ENCODE measurements around the gene SHOC1. TPM values are rescaled to one million over a fixed set of nuclear protein-coding genes. Genes with fewer than 3 reads are reported as not detected.

Gene SHOC1
- not detected for total RNA-seq

DNA sequence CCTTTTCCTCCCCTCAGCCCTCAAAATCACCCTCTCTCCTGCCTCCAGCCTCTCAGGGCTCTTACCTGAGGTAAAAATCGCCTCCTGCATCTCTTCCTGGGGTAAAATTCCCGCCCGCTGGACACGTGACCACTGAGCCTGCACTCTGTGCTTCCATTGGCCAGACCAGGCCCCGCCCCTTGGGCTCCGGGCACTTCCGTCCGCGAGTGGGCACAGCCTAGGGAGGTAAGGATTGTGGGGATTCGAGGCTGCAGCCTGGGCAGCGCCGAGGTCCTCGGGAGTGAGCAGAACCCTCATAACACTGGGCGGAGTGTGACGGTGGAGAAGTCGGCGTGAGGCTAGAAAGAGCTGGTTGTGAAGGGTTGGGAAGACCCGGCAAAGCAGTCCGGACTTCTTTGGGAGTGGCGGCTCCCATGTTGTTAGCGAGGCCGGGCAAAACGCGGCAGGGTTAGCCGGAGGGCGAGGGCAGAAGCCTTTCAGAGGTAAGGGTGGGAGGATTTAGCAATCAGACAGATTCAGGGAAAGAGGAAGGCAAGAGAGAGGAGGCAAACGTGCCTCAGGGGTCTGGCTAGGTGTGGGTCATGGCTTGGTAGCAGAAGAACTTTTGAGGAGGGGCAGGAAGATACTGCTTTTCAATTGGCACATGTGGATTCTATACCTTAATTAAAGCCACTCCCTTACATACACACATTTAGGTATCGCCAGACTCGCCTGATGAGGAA is at the start of gene SHOC1:
Gene SHOC1, minus strand, starts transcription at position 103 of the 722 bp plus-strand sequence. CDS start 3,519 bp downstream, outside the sequence.
- Mint-ChIP-seq H3K4me3 (no peak within 1 kb of the TSS), H3K27me3 (ENCODE audit: low read depth) (no peaks in the 10 kb centered on the region), H3K27ac (no peak within 1 kb of the TSS), H3K9me3 (ENCODE audit: insufficient read depth) (no peaks in the 10 kb centered on the region), H3K36me3 (ENCODE audit: low read depth) (no peaks in the 10 kb centered on the region), H3K4me1 (ENCODE audit: low read depth) (no peaks in the 10 kb centered on the region)
- CTCF ChIA-PET = no interaction called here
- POLR2A ChIA-PET = no interaction called here
- no peak for DNase-seq
- no peak for ATAC-seq

DNA sequence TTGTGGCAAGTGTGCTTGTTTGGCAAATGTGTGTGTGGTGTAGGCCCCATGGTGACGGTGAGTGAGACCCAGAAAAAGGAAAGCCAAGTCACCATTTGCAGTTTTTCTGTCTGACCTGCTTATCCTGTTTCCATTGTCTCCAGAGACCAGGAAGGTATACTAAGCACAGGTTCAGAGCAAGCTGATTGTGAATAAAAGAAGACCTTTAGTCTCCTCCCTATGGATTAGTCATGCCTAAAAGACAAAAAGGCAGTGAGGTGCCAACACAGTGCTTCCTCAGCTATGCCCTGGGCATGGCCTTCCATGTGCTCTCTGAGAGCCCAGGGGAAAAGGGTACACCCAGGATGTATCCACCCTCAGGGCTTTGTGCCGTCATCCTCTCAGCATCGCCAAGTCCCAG is 49.2 kb upstream of the SHOC1 start:
- ATAC-seq (no peak), DNase-seq (no peak)
- ChIA-PET CTCF (no interaction called here), POLR2A (no interaction called here)
- no peaks in the 10 kb centered on the region for H3K9me3 Mint-ChIP-seq (ENCODE audit: insufficient read depth)
- peaks cover 4% of the 10 kb centered on the region for H3K27me3 Mint-ChIP-seq (ENCODE audit: low read depth)
- no peak overlapping the region for H3K27ac Mint-ChIP-seq
- no peaks in the 10 kb centered on the region for H3K4me1 Mint-ChIP-seq (ENCODE audit: low read depth)
- no peaks in the 10 kb centered on the region for H3K36me3 Mint-ChIP-seq (ENCODE audit: low read depth)
- no peak overlapping the region for H3K4me3 Mint-ChIP-seq

DNA sequence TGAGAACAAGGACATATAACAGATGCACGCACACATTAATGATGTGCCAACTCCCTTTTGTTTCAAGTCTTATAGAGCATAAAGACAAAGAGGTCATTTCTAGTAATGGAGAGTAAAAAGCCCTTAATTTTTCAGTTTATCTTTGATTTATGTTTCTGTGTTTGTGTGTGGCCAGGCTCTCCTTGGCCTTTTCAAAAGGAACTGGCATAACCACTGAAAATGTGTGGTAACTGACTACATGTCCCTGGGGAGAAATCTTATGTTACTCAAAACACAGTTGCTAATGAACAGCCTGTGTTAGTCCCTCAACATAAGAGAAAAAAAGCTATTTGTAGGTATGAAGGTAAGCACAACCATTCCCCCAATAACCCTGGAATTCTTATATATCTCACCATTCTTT is 47.6 kb upstream of the SHOC1 start:
- H3K4me3 Mint-ChIP-seq = no peak overlapping the region
- ATAC-seq (no peak), DNase-seq (no peak)
- no peaks in the 10 kb centered on the region for H3K4me1 Mint-ChIP-seq (ENCODE audit: low read depth)
- H3K36me3 Mint-ChIP-seq (ENCODE audit: low read depth) = no peaks in the 10 kb centered on the region
- H3K27ac Mint-ChIP-seq = no peak overlapping the region
- ChIA-PET POLR2A (no interaction called here), CTCF (no interaction called here)
- no peaks in the 10 kb centered on the region for H3K9me3 Mint-ChIP-seq (ENCODE audit: insufficient read depth)
- peaks cover 11% of the 10 kb centered on the region for H3K27me3 Mint-ChIP-seq (ENCODE audit: low read depth)

DNA sequence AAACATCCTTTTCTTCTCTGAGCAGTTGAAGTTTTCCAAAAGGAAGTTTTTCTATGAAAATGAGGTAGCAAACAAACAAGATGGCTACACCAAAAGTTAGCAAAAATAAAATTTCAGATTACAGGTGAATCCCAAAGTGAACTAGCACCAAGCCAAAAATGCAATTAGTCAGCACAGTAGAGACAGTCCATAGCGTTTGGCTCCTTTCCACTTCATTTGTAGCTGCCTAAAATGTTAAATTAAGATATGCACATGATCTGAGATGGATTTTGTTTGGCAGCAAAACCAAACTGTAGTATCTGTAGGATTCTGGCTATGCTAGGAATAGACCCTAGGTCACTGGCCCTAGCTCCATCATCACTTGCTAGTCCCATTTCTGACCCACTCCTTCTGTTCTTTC is 45.7 kb upstream of the SHOC1 start:
- H3K36me3 Mint-ChIP-seq (ENCODE audit: low read depth) = no peaks in the 10 kb centered on the region
- no peaks in the 10 kb centered on the region for H3K9me3 Mint-ChIP-seq (ENCODE audit: insufficient read depth)
- H3K4me1 Mint-ChIP-seq (ENCODE audit: low read depth) = no peaks in the 10 kb centered on the region
- H3K4me3 Mint-ChIP-seq = no peak overlapping the region
- ATAC-seq (no peak), DNase-seq (no peak)
- ChIA-PET CTCF (no interaction called here), POLR2A (no interaction called here)
- no peak overlapping the region for H3K27ac Mint-ChIP-seq
- H3K27me3 Mint-ChIP-seq (ENCODE audit: low read depth) = peaks cover 11% of the 10 kb centered on the region

DNA sequence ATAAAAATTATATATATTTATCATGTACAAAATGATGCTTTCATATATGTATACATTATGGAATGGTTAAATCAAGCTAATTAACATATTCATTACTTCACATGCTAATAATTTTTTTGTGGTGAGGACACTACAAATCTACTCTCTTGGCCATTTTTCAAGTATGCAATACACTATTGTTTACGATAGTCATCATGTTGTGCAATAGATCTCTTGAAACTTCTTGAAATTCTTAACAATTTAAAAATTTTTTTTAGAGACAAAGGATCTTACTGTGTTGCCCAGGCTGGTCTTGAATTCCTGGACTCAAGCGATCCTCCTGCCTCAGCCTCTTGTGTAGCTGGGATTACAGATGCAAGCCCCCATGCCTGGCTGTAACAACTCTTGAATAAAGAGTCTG is 45.2 kb upstream of the SHOC1 start:
- no peaks in the 10 kb centered on the region for H3K4me1 Mint-ChIP-seq (ENCODE audit: low read depth)
- CTCF ChIA-PET = no interaction called here
- H3K9me3 Mint-ChIP-seq (ENCODE audit: insufficient read depth) = no peaks in the 10 kb centered on the region
- H3K36me3 Mint-ChIP-seq (ENCODE audit: low read depth) = no peaks in the 10 kb centered on the region
- DNase-seq (no peak), ATAC-seq (no peak)
- no peak overlapping the region for H3K27ac Mint-ChIP-seq
- POLR2A ChIA-PET = no interaction called here
- peaks cover 13% of the 10 kb centered on the region for H3K27me3 Mint-ChIP-seq (ENCODE audit: low read depth)
- H3K4me3 Mint-ChIP-seq = no peak overlapping the region

DNA sequence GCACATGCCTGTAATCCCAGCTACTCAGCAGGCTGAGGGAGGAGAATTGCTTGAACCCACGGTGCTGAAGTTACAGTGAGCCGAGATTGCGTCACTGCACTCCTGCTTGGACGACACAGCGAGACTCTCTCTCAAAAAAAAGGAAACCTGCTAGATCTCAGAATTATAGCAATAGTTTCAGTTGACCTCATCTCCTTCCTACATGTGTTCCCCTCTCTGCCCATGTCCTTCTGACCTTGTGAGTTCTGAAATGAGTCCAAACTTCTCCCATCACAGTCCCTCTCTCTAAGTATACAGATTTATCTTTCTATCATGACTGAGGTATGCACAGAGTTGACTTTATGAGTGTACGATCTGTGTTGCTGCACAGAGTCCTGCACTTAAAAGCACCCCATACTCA is 44.6 kb upstream of the SHOC1 start:
- CTCF ChIA-PET = no interaction called here

DNA sequence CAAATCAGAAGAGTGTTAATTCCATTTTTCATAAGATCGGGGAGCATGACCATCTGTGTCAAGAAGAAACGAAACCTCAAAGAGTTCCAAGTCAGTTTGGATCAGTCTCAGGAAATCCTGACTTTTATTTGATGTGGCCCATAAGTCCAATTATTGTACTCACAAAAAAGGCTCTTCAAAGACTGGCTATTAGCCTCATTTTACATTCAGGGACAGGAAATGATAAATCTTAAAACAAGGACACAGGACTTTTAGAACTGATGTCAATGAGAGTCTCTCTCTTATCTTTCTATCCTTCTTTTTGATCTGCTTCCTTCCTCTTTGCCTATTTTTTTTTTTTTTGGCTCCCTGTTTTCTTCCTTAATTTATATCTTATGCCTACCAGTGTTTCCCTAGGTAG is 43.7 kb upstream of the SHOC1 start:
- no peaks in the 10 kb centered on the region for H3K9me3 Mint-ChIP-seq (ENCODE audit: insufficient read depth)
- H3K4me3 Mint-ChIP-seq = no peak overlapping the region
- H3K27me3 Mint-ChIP-seq (ENCODE audit: low read depth) = peaks cover 20% of the 10 kb centered on the region
- ATAC-seq = no peak
- no peak for DNase-seq
- H3K4me1 Mint-ChIP-seq (ENCODE audit: low read depth) = no peaks in the 10 kb centered on the region
- ChIA-PET CTCF (interaction anchor here (0.9 kb wide), 1 partner anchor 135 kb away, joined by 3 read pairs; no protein-coding TSS in a partner anchor), POLR2A (no interaction called here)
- no peaks in the 10 kb centered on the region for H3K36me3 Mint-ChIP-seq (ENCODE audit: low read depth)
- H3K27ac Mint-ChIP-seq = no peak overlapping the region

More for the DNA sequence above, 44.6 kb upstream of the SHOC1 start:
- H3K36me3 Mint-ChIP-seq (ENCODE audit: low read depth) = no peaks in the 10 kb centered on the region
- ATAC-seq = no peak
- DNase-seq = no peak
- no peaks in the 10 kb centered on the region for H3K4me1 Mint-ChIP-seq (ENCODE audit: low read depth)
- H3K27ac Mint-ChIP-seq = no peak overlapping the region
- H3K4me3 Mint-ChIP-seq = no peak overlapping the region
- POLR2A ChIA-PET = no interaction called here
- no peaks in the 10 kb centered on the region for H3K9me3 Mint-ChIP-seq (ENCODE audit: insufficient read depth)
- H3K27me3 Mint-ChIP-seq (ENCODE audit: low read depth) = peaks cover 18% of the 10 kb centered on the region

DNA sequence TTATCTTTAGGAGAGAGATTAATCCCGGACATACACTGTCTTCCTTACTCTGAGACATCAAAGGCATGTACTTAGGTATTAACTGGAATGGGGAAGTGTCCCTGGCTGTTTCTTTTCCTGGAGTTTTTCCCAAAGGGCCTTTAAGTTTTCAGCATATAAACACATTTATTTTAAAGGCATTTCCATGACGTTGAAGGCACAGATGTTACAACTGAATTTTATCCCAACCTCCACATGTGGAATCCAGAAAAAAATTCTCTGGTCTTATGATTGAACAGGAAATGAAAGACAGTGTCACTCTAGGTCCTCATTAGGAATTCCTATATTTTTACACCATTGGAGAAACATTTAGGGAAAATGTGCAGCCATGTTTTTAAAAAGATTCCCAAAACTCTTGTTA is 41.6 kb upstream of the SHOC1 start:
- no peaks in the 10 kb centered on the region for H3K9me3 Mint-ChIP-seq (ENCODE audit: insufficient read depth)
- ATAC-seq (no peak), DNase-seq (no peak)
- no peaks in the 10 kb centered on the region for H3K4me1 Mint-ChIP-seq (ENCODE audit: low read depth)
- ChIA-PET CTCF (no interaction called here), POLR2A (no interaction called here)
- H3K4me3 Mint-ChIP-seq = no peak overlapping the region
- H3K27ac Mint-ChIP-seq = no peak overlapping the region
- H3K36me3 Mint-ChIP-seq (ENCODE audit: low read depth) = no peaks in the 10 kb centered on the region
- H3K27me3 Mint-ChIP-seq (ENCODE audit: low read depth) = peaks cover 20% of the 10 kb centered on the region

DNA sequence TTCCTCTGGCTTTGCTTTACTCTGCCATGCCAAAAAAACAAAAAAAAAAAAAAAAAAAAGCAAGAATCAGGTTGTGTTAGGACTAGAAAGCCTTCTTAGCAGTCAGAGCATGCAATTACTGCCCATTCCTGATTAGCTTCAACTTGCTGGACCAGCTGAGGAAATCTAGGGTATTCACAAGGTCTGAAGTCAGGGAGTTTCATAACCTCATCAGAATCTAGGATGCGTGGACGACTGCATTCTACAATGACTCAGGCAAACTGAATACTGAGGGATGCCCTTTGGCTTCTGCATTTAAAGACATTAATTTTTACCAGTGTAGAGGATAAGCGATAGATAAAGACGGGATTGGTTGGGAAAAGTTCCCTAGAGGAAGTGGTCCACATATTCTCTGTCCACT is 39.2 kb upstream of the SHOC1 start:
- ChIA-PET CTCF (no interaction called here), POLR2A (no interaction called here)
- Mint-ChIP-seq H3K9me3 (ENCODE audit: insufficient read depth) (no peaks in the 10 kb centered on the region), H3K4me1 (ENCODE audit: low read depth) (no peaks in the 10 kb centered on the region), H3K4me3 (no peak overlapping the region), H3K27me3 (ENCODE audit: low read depth) (peaks cover 16% of the 10 kb centered on the region), H3K27ac (no peak overlapping the region), H3K36me3 (ENCODE audit: low read depth) (no peaks in the 10 kb centered on the region)
- DNase-seq = no peak
- ATAC-seq = no peak

DNA sequence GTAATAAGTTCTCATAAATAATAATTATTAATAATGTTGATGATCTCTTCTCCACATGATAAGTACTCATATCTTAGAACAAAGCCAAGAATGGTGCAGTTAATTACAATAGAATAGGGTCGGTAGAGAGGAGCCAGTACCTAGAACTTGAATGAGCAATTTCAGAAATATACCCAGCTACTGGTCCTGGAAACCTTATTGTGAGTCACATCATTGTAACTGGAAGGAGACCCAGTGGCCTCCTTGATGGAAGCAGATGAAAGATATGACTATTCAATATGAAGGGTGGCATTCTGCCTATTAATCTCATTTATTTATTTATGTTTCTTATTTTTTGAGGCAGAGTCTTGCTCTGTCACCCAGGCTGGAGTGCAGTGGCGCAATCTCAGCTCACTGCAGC is 37.7 kb upstream of the SHOC1 start:
- ChIA-PET CTCF (interaction anchor here (1.5 kb wide), 1 partner anchor 243 kb away, joined by 4 read pairs; no protein-coding TSS in a partner anchor), POLR2A (no interaction called here)
- H3K9me3 Mint-ChIP-seq (ENCODE audit: insufficient read depth) = no peaks in the 10 kb centered on the region
- H3K36me3 Mint-ChIP-seq (ENCODE audit: low read depth) = no peaks in the 10 kb centered on the region
- ATAC-seq (no peak), DNase-seq (no peak)
- no peaks in the 10 kb centered on the region for H3K4me1 Mint-ChIP-seq (ENCODE audit: low read depth)
- H3K4me3 Mint-ChIP-seq = no peak overlapping the region
- H3K27me3 Mint-ChIP-seq (ENCODE audit: low read depth) = peaks cover 8% of the 10 kb centered on the region
- no peak overlapping the region for H3K27ac Mint-ChIP-seq

DNA sequence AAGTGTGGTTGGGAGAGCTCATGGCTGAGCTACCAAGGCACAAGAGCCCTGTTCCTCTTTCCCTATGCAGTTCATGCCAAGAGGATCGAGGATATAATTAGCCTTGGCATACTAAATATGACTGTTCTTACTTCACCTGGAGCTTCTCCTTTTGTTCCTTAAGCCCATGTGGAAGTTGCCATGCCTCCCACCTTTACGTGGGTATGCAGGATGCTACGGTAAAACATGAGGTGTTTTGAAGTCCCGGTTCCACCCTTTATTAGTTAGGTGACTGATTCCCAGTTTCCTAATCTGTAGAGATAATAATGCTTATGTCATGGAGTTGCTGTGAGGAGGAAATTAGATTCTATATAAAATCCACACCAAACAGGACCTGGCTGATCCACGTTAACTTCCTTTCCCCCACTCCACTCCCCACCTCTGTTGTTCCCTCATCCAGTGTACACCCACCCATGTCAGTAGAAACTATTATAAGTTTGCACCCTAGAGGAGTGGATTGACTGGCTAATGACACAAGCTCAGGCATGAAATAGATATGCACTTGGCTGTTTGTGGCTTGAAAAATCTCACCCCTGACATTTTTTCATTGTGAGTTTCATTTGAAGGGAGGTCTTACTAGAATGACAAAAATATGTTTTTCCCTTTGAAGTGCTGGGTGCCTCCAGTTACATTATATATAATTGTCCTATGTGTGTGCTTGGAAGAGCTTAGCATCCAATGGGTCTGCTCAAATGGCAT is 36.8 kb upstream of the SHOC1 start:
- DNase-seq (no peak), ATAC-seq (no peak)
- Mint-ChIP-seq H3K27me3 (ENCODE audit: low read depth) (peaks cover 8% of the 10 kb centered on the region), H3K9me3 (ENCODE audit: insufficient read depth) (no peaks in the 10 kb centered on the region), H3K36me3 (ENCODE audit: low read depth) (no peaks in the 10 kb centered on the region), H3K27ac (no peak overlapping the region), H3K4me1 (ENCODE audit: low read depth) (no peaks in the 10 kb centered on the region), H3K4me3 (no peak overlapping the region)
- POLR2A ChIA-PET = no interaction called here
- CTCF ChIA-PET = interaction anchor here (1.5 kb wide), 1 partner anchor 243 kb away, joined by 4 read pairs; no protein-coding TSS in a partner anchor

DNA sequence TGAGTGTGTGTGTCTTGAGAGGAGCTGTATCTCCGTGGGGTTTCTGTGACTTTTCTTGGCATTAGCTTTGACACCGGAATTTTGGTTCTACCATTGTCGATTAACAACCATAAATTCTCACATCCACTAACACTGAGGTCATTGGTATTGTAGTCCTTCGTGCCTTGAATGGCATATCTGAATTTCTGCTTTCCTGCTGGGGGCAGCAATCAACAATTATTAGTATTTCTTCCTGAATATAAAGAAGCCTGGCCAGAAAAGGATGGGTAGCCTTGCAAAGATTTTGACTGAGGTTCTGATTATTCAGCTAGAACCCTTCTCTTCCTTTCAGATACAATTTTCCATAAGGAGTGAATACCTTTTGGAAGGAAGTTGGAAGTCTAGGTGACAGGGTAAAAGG is 33.5 kb upstream of the SHOC1 start:
- H3K27ac Mint-ChIP-seq = no peak overlapping the region
- no peaks in the 10 kb centered on the region for H3K4me1 Mint-ChIP-seq (ENCODE audit: low read depth)
- no peaks in the 10 kb centered on the region for H3K9me3 Mint-ChIP-seq (ENCODE audit: insufficient read depth)
- ATAC-seq (no peak), DNase-seq (no peak)
- H3K36me3 Mint-ChIP-seq (ENCODE audit: low read depth) = no peaks in the 10 kb centered on the region
- peaks cover 2% of the 10 kb centered on the region for H3K27me3 Mint-ChIP-seq (ENCODE audit: low read depth)
- ChIA-PET CTCF (interaction anchor here (1.9 kb wide), 1 partner anchor 246 kb away, joined by 9 read pairs; no protein-coding TSS in a partner anchor), POLR2A (no interaction called here)
- no peak overlapping the region for H3K4me3 Mint-ChIP-seq
